Loucy (cell line): ENCODE results near the gene ARIH1.

Source experiments
- H2AFZ ChIP-seq: fragments of 200-600 bp; sonication (generic); 2 replicates; pipeline ENCODE4 v1.6.0; 2016; ENCODE audit warnings: antibody characterized with exemption, mild to moderate bottlenecking, low read length, moderate library complexity
- H3F3A ChIP-seq: fragments of 200-600 bp; 2 replicates; pipeline ENCODE4 v1.6.0; 2016; ENCODE audit warnings: antibody characterized with exemption, low read depth, mild to moderate bottlenecking
- H3K27me3 ChIP-seq: fragments of 200-600 bp; sonication (generic); 2 replicates; pipeline ENCODE4 v1.6.1; 2014; ENCODE audit warnings: low read length, mild to moderate bottlenecking; ENCODE audit not compliant: insufficient read depth, poor library complexity, severe bottlenecking
- H3K36me3 ChIP-seq: fragments of 200-600 bp; sonication (generic); 2 replicates; pipeline ENCODE4 v1.6.1; 2016; ENCODE audit warnings: low read length; ENCODE audit not compliant: insufficient read depth
- H3K4me1 ChIP-seq: fragments of 200-600 bp; sonication (generic); 2 replicates; pipeline ENCODE4 v1.5.1; 2014; ENCODE audit warnings: low read length, mild to moderate bottlenecking; ENCODE audit not compliant: insufficient read depth, poor library complexity, severe bottlenecking
- H3K4me2 ChIP-seq: fragments of 200-600 bp; sonication (generic); 2 replicates; pipeline ENCODE4 v1.6.0; 2014; ENCODE audit warnings: antibody characterized with exemption, low read length, low read depth, mild to moderate bottlenecking; ENCODE audit not compliant: poor library complexity, severe bottlenecking
- H3K4me3 ChIP-seq: fragments of 200-600 bp; sonication (generic); 2 replicates; pipeline ENCODE4 v1.5.1; 2014; ENCODE audit warnings: low read length, mild to moderate bottlenecking, mixed read lengths; ENCODE audit not compliant: poor library complexity, severe bottlenecking
- H3K79me2 ChIP-seq: fragments of 200-600 bp; sonication (generic); 2 replicates; pipeline ENCODE4 v1.6.1; 2014; ENCODE audit warnings: low read length; ENCODE audit not compliant: insufficient read depth
- H3K9ac ChIP-seq: fragments of 200-600 bp; sonication (generic); 2 replicates; pipeline ENCODE4 v1.6.0; 2014; ENCODE audit warnings: mild to moderate bottlenecking, low read depth, low read length, moderate library complexity; ENCODE audit not compliant: poor library complexity, severe bottlenecking
- H3K9me2 ChIP-seq: fragments of 200-600 bp; sonication (generic); replicated peaks from 2 replicates; pipeline ENCODE4 v1.6.1; 2016; ENCODE audit warnings: low read depth, low read length, mixed read lengths
- H3K9me3 ChIP-seq: fragments of 200-600 bp; sonication (generic); 2 replicates; pipeline ENCODE4 v1.6.1; 2014; ENCODE audit warnings: mild to moderate bottlenecking, antibody characterized with exemption, low read length, low read depth; ENCODE audit not compliant: insufficient read depth
- H4K20me1 ChIP-seq: fragments of 200-600 bp; sonication (generic); 2 replicates; pipeline ENCODE4 v1.6.0; 2014; ENCODE audit warnings: antibody characterized with exemption, low read length, mild to moderate bottlenecking; ENCODE audit not compliant: insufficient read depth, poor library complexity, severe bottlenecking
- EZH2phosphoT487 ChIP-seq: fragments of 200-600 bp; IDR thresholded peaks from 2 replicates; pipeline ENCODE4 v1.6.1; 2018; ENCODE audit warnings: antibody characterized with exemption, mild to moderate bottlenecking, moderate library complexity, borderline replicate concordance
- TF ChIP-seq, protein P1 (sequence below): fragments of 200-600 bp; sonication (generic); conservative IDR thresholded peaks from 2 replicates; pipeline ENCODE4 v1.5.1; 2014; ENCODE audit warnings: mild to moderate bottlenecking, antibody characterized with exemption, low read length

The ARIH1 gene

GRCh38 chr15:72545156-72545555 is 71.0 kb downstream of the ARIH1 start:
- peaks cover 24% of the 10 kb centered on the region for H4K20me1 ChIP-seq

DNA sequence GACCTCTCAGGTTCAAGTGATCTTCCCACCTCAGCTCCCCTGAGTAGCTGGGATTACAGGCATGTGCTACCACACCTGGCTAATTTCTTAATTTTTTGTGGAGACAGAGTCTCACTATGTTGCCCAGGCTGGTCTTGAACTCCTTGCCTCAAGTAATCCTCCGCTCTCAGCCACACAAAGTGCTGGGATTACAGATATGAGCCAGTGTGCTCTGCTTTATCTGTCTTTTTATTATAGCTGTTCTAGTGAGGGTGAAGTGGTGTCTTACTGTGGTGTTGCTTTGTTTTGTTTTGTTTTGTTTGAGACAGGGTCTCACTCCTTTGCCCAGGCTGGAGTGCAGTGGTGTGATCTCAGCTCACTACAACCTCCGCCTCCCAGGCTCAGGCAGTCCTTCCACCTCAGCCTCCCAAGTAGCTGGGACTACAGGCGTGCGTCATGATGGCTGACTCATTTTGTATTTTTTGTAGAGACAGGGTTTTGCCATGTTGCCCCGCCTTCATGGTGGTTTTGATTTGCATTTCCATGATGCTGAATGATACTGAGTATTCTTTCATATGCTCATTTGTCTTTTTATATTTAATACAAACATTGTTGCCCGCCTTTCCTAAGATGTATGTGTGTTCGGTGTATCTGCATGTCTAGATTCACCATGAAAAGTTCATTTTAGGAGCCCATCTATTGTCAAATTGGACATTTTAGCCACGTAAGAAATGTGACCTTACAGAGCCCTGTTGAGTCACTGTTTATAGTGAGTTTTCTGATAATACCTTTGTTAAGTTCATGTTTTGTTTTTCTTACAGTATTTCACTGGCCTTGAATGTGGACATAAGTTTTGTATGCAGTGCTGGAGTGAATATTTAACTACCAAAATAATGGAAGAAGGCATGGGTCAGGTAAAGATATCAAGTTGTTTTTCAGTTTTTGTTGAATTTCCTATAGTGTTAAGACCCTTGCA is 80.6 kb downstream of the ARIH1 start:
- Histone ChIP-seq H3K79me2 (peaks cover 22% of the 10 kb centered on the region; the same call in 1 of the 2 replicates), H4K20me1 (peaks cover 16% of the 10 kb centered on the region), H3K9me3 (no peaks in the 10 kb centered on the region), H3K27me3 (no peaks in the 10 kb centered on the region), H3K9ac (no peak overlapping the region), H2AFZ (no peak overlapping the region), H3K36me3 (peaks cover 48% of the 10 kb centered on the region), H3K4me2 (no peak overlapping the region), H3K9me2 (no peaks in the 10 kb centered on the region), H3K4me3 (no peak overlapping the region), H3K4me1 (no peaks in the 10 kb centered on the region), H3F3A (no peaks in the 10 kb centered on the region)
- TF ChIP-seq, protein P1, sequence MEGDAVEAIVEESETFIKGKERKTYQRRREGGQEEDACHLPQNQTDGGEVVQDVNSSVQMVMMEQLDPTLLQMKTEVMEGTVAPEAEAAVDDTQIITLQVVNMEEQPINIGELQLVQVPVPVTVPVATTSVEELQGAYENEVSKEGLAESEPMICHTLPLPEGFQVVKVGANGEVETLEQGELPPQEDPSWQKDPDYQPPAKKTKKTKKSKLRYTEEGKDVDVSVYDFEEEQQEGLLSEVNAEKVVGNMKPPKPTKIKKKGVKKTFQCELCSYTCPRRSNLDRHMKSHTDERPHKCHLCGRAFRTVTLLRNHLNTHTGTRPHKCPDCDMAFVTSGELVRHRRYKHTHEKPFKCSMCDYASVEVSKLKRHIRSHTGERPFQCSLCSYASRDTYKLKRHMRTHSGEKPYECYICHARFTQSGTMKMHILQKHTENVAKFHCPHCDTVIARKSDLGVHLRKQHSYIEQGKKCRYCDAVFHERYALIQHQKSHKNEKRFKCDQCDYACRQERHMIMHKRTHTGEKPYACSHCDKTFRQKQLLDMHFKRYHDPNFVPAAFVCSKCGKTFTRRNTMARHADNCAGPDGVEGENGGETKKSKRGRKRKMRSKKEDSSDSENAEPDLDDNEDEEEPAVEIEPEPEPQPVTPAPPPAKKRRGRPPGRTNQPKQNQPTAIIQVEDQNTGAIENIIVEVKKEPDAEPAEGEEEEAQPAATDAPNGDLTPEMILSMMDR, result no peak
- TF ChIP-seq EZH2phosphoT487, result no peak

More at GRCh38 chr15:72545156-72545555, 71.0 kb downstream of the ARIH1 start:
- no peaks in the 10 kb centered on the region for H3K4me1 ChIP-seq
- TF ChIP-seq, protein P1, result no peak
- TF ChIP-seq EZH2phosphoT487, result no peak
- H3K9ac ChIP-seq, result no peak overlapping the region
- H3K79me2 ChIP-seq, result peaks cover 46% of the 10 kb centered on the region
- H3K27me3 ChIP-seq, result no peaks in the 10 kb centered on the region
- no peaks in the 10 kb centered on the region for H3F3A ChIP-seq
- no peak overlapping the region for H2AFZ ChIP-seq
- peaks cover 55% of the 10 kb centered on the region; the same call in 1 of the 2 replicates for H3K36me3 ChIP-seq
- H3K4me2 ChIP-seq, result no peak overlapping the region
- H3K9me3 ChIP-seq, result peaks cover 11% of the 10 kb centered on the region
- no peak overlapping the region for H3K4me3 ChIP-seq
- no peaks in the 10 kb centered on the region for H3K9me2 ChIP-seq

DNA sequence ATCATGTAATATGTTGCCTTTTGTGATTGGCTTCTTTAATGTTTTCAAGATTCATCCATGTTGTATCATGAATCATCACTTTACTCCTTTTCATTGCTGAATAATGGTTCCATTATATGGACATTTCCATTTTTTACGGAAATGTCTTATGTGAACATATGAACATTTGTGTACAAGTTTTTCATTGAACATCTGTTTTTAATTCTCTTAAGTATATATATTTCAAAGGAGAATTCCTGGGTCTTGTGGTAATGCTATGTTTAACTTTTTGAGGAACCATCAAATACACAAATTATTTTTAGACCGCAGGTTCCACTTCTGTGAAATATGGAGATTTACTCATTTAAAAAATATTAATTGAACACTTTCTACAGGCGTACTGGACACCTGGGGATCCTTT is 85.7 kb downstream of the ARIH1 start:
- Histone ChIP-seq H3K27me3 (no peaks in the 10 kb centered on the region), H3K36me3 (peaks cover 85% of the 10 kb centered on the region), H4K20me1 (peaks cover 15% of the 10 kb centered on the region), H3K4me2 (no peak overlapping the region), H3K79me2 (peaks cover 19% of the 10 kb centered on the region; the same call in 1 of the 2 replicates), H3F3A (no peaks in the 10 kb centered on the region), H3K4me1 (no peaks in the 10 kb centered on the region), H3K9me3 (no peaks in the 10 kb centered on the region), H3K4me3 (no peak overlapping the region), H2AFZ (no peak overlapping the region), H3K9ac (no peak overlapping the region), H3K9me2 (no peaks in the 10 kb centered on the region)
- TF ChIP-seq EZH2phosphoT487, result no peak
- TF ChIP-seq, protein P1, result no peak
